HCT116 (cell line): ENCODE results near the gene CNTNAP2.

Experiments used
- ATF3 ChIP-seq: IDR thresholded peaks from 2 replicates; pipeline ENCODE4 v1.6.1; 2012
- CTCF ChIP-seq, 3 experiments: fragments of 200-600 bp in 1 of 3; sonication (generic) in 1 of 3; IDR thresholded peaks in 2 of 3; conservative IDR thresholded peaks in 1 of 3; 2 replicates each; pipeline ENCODE4 v1.5.1; 2012 to 2017; ENCODE audit warnings: low read depth in 2 of 3, low read length in 2 of 3, antibody characterized with exemption in 1 of 3, borderline replicate concordance in 1 of 3, control low read depth in 1 of 3, mild to moderate bottlenecking in 1 of 3, mixed read lengths in 1 of 3, mixed run types in 1 of 3, moderate library complexity in 1 of 3; ENCODE audit not compliant: insufficient read depth in 1 of 3
- EZH2 ChIP-seq: fragments of 200-600 bp; sonication (generic); IDR thresholded peaks from 2 replicates; pipeline ENCODE4 v1.6.1; 2017; ENCODE audit warnings: antibody characterized with exemption, mixed run types
- EZH2phosphoT487 ChIP-seq: fragments of 200-600 bp; IDR thresholded peaks from 2 replicates; pipeline ENCODE4 v1.6.1; 2018; ENCODE audit warnings: antibody characterized with exemption, borderline replicate concordance
- JUND ChIP-seq: IDR thresholded peaks from 2 replicates; pipeline ENCODE4 v1.6.1; 2012
- MAX ChIP-seq: IDR thresholded peaks from 2 replicates; pipeline ENCODE4 v1.6.1; 2012
- POLR2A ChIP-seq: IDR thresholded peaks from 2 replicates; pipeline ENCODE4 v1.7.0; 2011; ENCODE audit warnings: borderline replicate concordance; ENCODE audit not compliant: insufficient read depth, insufficient read length; ENCODE audit errors: extremely low read depth
- SIN3A ChIP-seq: IDR thresholded peaks from 2 replicates; pipeline ENCODE4 v1.6.1; 2012; ENCODE audit warnings: low read depth
- SP1 ChIP-seq: IDR thresholded peaks from 2 replicates; pipeline ENCODE4 v1.6.1; 2012; ENCODE audit warnings: low read depth
- TCF7L2 ChIP-seq: IDR thresholded peaks from 2 replicates; pipeline ENCODE4 v1.7.0; 2011; ENCODE audit warnings: borderline replicate concordance, inconsistent platforms; ENCODE audit not compliant: insufficient read depth, insufficient read length; ENCODE audit errors: extremely low read depth
- YY1 ChIP-seq: IDR thresholded peaks from 2 replicates; pipeline ENCODE4 v1.6.1; 2011; ENCODE audit warnings: low read length, low read depth, moderate library complexity, mild to moderate bottlenecking; ENCODE audit not compliant: insufficient replicate concordance; ENCODE audit errors: extremely low read depth

- TF ChIP-seq YY1 (no peak), CTCF (IDR thresholded peaks at IDR 0.05 in 2 of 3, conservative IDR thresholded peaks at IDR 0.05 in 1 of 3; ENCODE audit: borderline replicate concordance in 1 of 3, insufficient read depth in 1 of 3, low read depth in 2 of 3, low read length in 2 of 3) (no peak), ATF3 (no peak), POLR2A (no peak), JUND (no peak), EZH2phosphoT487 (no peak), MAX (no peak), TCF7L2 (no peak), SIN3A (no peak), SP1 (no peak), EZH2 (no peak)
Measured at GRCh38 chr7:146249272-146249671, 132.7 kb downstream of the CNTNAP2 start.
